Endothelial cell of umbilical vein (primary cell): ENCODE data around the gene TMTC4. TPM values are rescaled to one million over a fixed set of nuclear protein-coding genes. Genes with fewer than 3 reads are reported as not detected.
A peak's percentile ranks its signal among the peaks of the same experiment; 100 is the strongest.

Experiments used
- BruUV-seq: library from RNA; stranded (reverse); fragments of 400-500 nt; replicated peaks from 2 replicates; lab custom pipeline; 2021; lab: Mats Ljungman, UMichigan
- CTCF ChIA-PET: fragments of 300-600, 350-600 bp; sonication (Branson Sonifier 250); formaldehyde crosslinking; loops from one replicate; lab custom pipeline; 2021; ENCODE audit warnings: antibody characterized with exemption, inconsistent platforms; lab: Charles Lee
- POLR2A ChIA-PET: fragments of 300-600, 350-600 bp; sonication (Branson Sonifier 250); formaldehyde crosslinking; loops from one replicate; lab custom pipeline; 2021; ENCODE audit warnings: antibody characterized with exemption, inconsistent platforms; lab: Charles Lee
- DNase-seq: peaks from one replicate; pipeline ENCODE4 v3.0.0-alpha.2; 2011; ENCODE audit warnings: low read depth, low spot score
- FAIRE-seq: peaks from 2 replicates; lab custom pipeline; 2011; peaks lifted over from hg19 to GRCh38; lab: Jason Lieb, UNC
- H2AFZ ChIP-seq: 2 replicates; pipeline ENCODE4 v1.6.0; 2012; ENCODE audit warnings: low read depth, low read length, control low read depth, inconsistent platforms
- H3K27ac ChIP-seq: 2 replicates; pipeline ENCODE4 v1.5.1; 2011; ENCODE audit warnings: low read depth, mild to moderate bottlenecking, control low read depth, low read length, moderate library complexity; ENCODE audit not compliant: insufficient read depth
- H3K27me3 ChIP-seq, 2 experiments: 2 replicates each; pipeline versions ENCODE4 v1.6.0 to v1.6.1; 2011; ENCODE audit warnings: low read length in 2 of 2, mixed read lengths in 1 of 2; ENCODE audit not compliant: control insufficient read depth in 2 of 2, insufficient read depth in 2 of 2
- H3K36me3 ChIP-seq, 2 experiments: 2 replicates in 1 of 2; 3 replicates in 1 of 2; pipeline ENCODE4 v1.5.1; 2011; ENCODE audit warnings: low read length in 2 of 2, mild to moderate bottlenecking in 1 of 2, moderate library complexity in 1 of 2; ENCODE audit not compliant: control insufficient read depth in 2 of 2, insufficient read depth in 2 of 2; ENCODE audit errors: extremely low read depth in 1 of 2
- H3K4me1 ChIP-seq: 3 replicates; pipeline ENCODE4 v1.5.1; 2011; ENCODE audit warnings: mild to moderate bottlenecking, low read length; ENCODE audit not compliant: control insufficient read depth, insufficient read depth; ENCODE audit errors: extremely low read depth
- H3K4me2 ChIP-seq: 2 replicates; pipeline ENCODE4 v1.6.1; 2011; ENCODE audit warnings: low read length, control low read depth, mixed read lengths; ENCODE audit not compliant: insufficient read depth
- H3K4me3 ChIP-seq, 3 experiments: fragments of 200-600 bp in 1 of 3; sonication (generic), shearing (Covaris generic) in 1 of 3; replicated peaks in 1 of 3; 2 replicates each; pipeline ENCODE4 v1.5.1; 2011 to 2016; ENCODE audit warnings: control low read depth in 3 of 3, low read length in 3 of 3, mild to moderate bottlenecking in 2 of 3, inconsistent platforms in 1 of 3, low read depth in 1 of 3, moderate library complexity in 1 of 3; ENCODE audit not compliant: insufficient read depth in 1 of 3
- H3K79me2 ChIP-seq: 2 replicates; pipeline ENCODE4 v1.6.0; 2012; ENCODE audit warnings: low read length, inconsistent platforms; ENCODE audit not compliant: control insufficient read depth, insufficient read depth
- H3K9ac ChIP-seq: replicated peaks from 2 replicates; pipeline ENCODE3; 2011; ENCODE audit warnings: low read length, control low read depth; ENCODE audit not compliant: insufficient read depth; ENCODE audit errors: extremely low read depth
- H3K9me1 ChIP-seq: replicated peaks from 3 replicates; pipeline ENCODE4 v1.6.0; 2011; ENCODE audit warnings: mild to moderate bottlenecking, low read length; ENCODE audit not compliant: control insufficient read depth, insufficient read depth; ENCODE audit errors: extremely low read depth
- H3K9me3 ChIP-seq: replicated peaks from 2 replicates; pipeline ENCODE4 v1.5.1; 2012; ENCODE audit warnings: low read length, inconsistent platforms; ENCODE audit not compliant: control insufficient read depth, insufficient read depth
- H4K20me1 ChIP-seq: replicated peaks from 2 replicates; pipeline ENCODE3; 2011; ENCODE audit warnings: mild to moderate bottlenecking, low read length; ENCODE audit not compliant: control insufficient read depth, insufficient read depth; ENCODE audit errors: extremely low read depth
- FOS ChIP-seq: IDR thresholded peaks from 2 replicates; pipeline ENCODE4 v1.6.1; 2011; ENCODE audit warnings: mild to moderate bottlenecking, low read length, moderate library complexity, borderline replicate concordance; ENCODE audit not compliant: insufficient read depth
- GATA2 ChIP-seq: IDR thresholded peaks from 2 replicates; pipeline ENCODE4 v1.7.0; 2011; ENCODE audit warnings: low read depth, mild to moderate bottlenecking, moderate library complexity, mixed read lengths, low read length; ENCODE audit not compliant: insufficient read length, insufficient read depth
- JUN ChIP-seq: IDR thresholded peaks from 2 replicates; pipeline ENCODE4 v1.6.1; 2011; ENCODE audit warnings: borderline replicate concordance, low read depth; ENCODE audit not compliant: insufficient read length, insufficient read depth
- MYC ChIP-seq: IDR thresholded peaks from one replicate; pipeline ENCODE4 v1.6.1; 2011; ENCODE audit warnings: mild to moderate bottlenecking, low read depth, low read length
- POLR2A ChIP-seq: IDR thresholded peaks from 2 replicates; pipeline ENCODE4 v1.6.1; 2012; ENCODE audit warnings: low read depth, mild to moderate bottlenecking, control low read depth, low read length
- dilution Hi-C: fragments of 300-500 bp; cut with MboI; formaldehyde crosslinking; loops from one replicate; pipeline ENCODE4 v1.15.0; 2019; ENCODE audit warnings: low sequenced_read_pairs; ENCODE audit not compliant: extremely low pct_ligation_motif_present
- intact Hi-C: fragments of 100-400 bp; cut with micrococcal nuclease; formaldehyde crosslinking; loops from one replicate; pipeline ENCODE4 v1.10.0; 2022
- polyA plus RNA-seq, 4 experiments: library from polyadenylated mRNA; depleted of rRNA in 3 of 4; stranded (reverse) in 3 of 4; unstranded in 1 of 4; fragments of >200 nt; gene quantifications; 2 replicates each; pipeline versions ENCODE4 v1.2.1 to v1.2.3, GENCODE V29; 2011 to 2012; ENCODE audit warnings: missing spikeins in 1 of 4
- total RNA-seq: library from RNA; stranded (reverse); gene quantifications from 2 replicates; pipeline ENCODE4 v1.2.3, GENCODE V29; 2021
- TF ChIP-seq, protein P1 (sequence below), 2 donors: IDR thresholded peaks; 1 replicate in 1 of 2; 2 replicates in 1 of 2; pipeline ENCODE4 v1.5.1; 2011; ENCODE audit warnings: low read length in 2 of 2, mild to moderate bottlenecking in 2 of 2, moderate library complexity in 2 of 2, control low read depth in 1 of 2, inconsistent platforms in 1 of 2, low read depth in 1 of 2; ENCODE audit not compliant: insufficient read depth in 1 of 2; ENCODE audit errors: extremely low read depth in 1 of 2
- TF ChIP-seq, protein P2 (sequence below): IDR thresholded peaks from 2 replicates; pipeline ENCODE4 v1.6.1; 2011; ENCODE audit not compliant: insufficient read depth, insufficient read length

The TMTC4 gene
- total and polyA plus RNA-seq, 2 donors (not counting 3 experiments of a cell fraction or from before 2014, with no cell fraction given) = 24.6 to 31.9 TPM

DNA sequence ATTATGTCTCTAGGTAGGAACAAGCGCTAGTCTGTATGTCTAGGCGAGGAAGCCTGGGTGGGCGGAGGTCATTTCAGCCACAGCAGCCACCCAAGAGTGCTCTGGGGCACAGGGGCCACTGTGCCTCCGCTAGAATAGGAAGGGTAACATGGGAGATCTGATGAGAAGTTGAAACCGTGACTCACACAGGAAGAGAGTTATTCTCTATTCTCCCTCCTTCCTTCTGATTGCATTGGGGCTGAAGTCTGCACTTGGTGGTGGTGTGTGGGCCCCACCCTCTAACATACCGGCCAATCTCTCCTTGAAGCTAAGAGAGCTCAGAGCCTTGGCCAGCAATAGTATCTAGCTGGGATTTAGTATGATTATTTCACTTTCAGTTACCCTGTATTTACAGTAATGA, 65.7 kb downstream of the TMTC4 start:
- POLR2A ChIA-PET = no interaction called here
- peak; percentile 92 for FAIRE-seq

More for the DNA sequence above, 65.7 kb downstream of the TMTC4 start:
- Histone ChIP-seq H3K27me3 (no peaks in the 10 kb centered on the region), H3K4me2 (peak overlapping the region; percentile 32), H4K20me1 (no peaks in the 10 kb centered on the region), H3K9me3 (no peaks in the 10 kb centered on the region), H3K4me1 (peaks cover 12% of the 10 kb centered on the region), H3K79me2 (no peaks in the 10 kb centered on the region), H2AFZ (no peak overlapping the region), H3K36me3 (peaks cover 0 to 2% of the 10 kb centered on the region in 2 experiments), H3K27ac (peak overlapping the region; percentile 15), H3K9ac (no peak overlapping the region), H3K9me1 (no peaks in the 10 kb centered on the region), H3K4me3 (no peak overlapping the region)
- DNase-seq = peak; percentile 61
- dilution Hi-C loops (no loop called here), intact Hi-C loops (loop anchor here (1.0 kb wide), 1 partner anchor 21 kb away; the partner anchor contains the start of gene GGACT)
- no TSS peak for BruUV-seq
- CTCF ChIA-PET = interaction anchor here (1.0 to 1.3 kb wide), 2 partner anchors 9 to 36 kb away, joined by 3 to 4 read pairs; no protein-coding TSS in a partner anchor
- TF ChIP-seq, protein P1, sequence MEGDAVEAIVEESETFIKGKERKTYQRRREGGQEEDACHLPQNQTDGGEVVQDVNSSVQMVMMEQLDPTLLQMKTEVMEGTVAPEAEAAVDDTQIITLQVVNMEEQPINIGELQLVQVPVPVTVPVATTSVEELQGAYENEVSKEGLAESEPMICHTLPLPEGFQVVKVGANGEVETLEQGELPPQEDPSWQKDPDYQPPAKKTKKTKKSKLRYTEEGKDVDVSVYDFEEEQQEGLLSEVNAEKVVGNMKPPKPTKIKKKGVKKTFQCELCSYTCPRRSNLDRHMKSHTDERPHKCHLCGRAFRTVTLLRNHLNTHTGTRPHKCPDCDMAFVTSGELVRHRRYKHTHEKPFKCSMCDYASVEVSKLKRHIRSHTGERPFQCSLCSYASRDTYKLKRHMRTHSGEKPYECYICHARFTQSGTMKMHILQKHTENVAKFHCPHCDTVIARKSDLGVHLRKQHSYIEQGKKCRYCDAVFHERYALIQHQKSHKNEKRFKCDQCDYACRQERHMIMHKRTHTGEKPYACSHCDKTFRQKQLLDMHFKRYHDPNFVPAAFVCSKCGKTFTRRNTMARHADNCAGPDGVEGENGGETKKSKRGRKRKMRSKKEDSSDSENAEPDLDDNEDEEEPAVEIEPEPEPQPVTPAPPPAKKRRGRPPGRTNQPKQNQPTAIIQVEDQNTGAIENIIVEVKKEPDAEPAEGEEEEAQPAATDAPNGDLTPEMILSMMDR (IDR thresholded peaks at IDR 0.05; ENCODE audit: extremely low read depth in 1 of 2, insufficient read depth in 1 of 2, low read depth in 1 of 2, low read length in 2 of 2) = no peak
- TF ChIP-seq POLR2A = no peak
- peak; percentile 66 for TF ChIP-seq FOS
- TF ChIP-seq GATA2 = peak; percentile 48
- TF ChIP-seq JUN = peak; percentile 27
- TF ChIP-seq, protein P2, sequence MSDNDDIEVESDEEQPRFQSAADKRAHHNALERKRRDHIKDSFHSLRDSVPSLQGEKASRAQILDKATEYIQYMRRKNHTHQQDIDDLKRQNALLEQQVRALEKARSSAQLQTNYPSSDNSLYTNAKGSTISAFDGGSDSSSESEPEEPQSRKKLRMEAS = no peak
- no peak for TF ChIP-seq MYC
